ENCODE results near the gene P3H3. TPM values are rescaled to one million over a fixed set of nuclear protein-coding genes. Genes with fewer than 3 reads are reported as not detected.
A peak's percentile ranks its signal among the peaks of the same experiment; 100 is the strongest.

P3H3 gene
- polyA plus RNA-seq, 1 donor: 29.7 TPM

GRCh38 chr12:6807170-6807569 lies 21.0 kb upstream of the P3H3 start:
- no peak for DNase-seq

- no peak for DNase-seq
Observed at GRCh38 chr12:6809056-6809455, 19.2 kb upstream of the P3H3 start.

GRCh38 chr12:6810758-6811157 lies 17.4 kb upstream of the P3H3 start:
- DNase-seq: no peak

- DNase-seq: no peak
Observed at GRCh38 chr12:6813363-6813762, 14.8 kb upstream of the P3H3 start.

- DNase-seq: no peak
Observed at GRCh38 chr12:6816598-6816997, 11.6 kb upstream of the P3H3 start.

- no peak for DNase-seq
Observed at GRCh38 chr12:6817098-6817497, 11.1 kb upstream of the P3H3 start.

- no peak for DNase-seq
Observed at GRCh38 chr12:6817662-6818157, 10.5 kb upstream of the P3H3 start.

GRCh38 chr12:6818222-6818621 lies 10.0 kb upstream of the P3H3 start:
- DNase-seq: no peak

- DNase-seq: no peak
Observed at GRCh38 chr12:6818645-6819044, 9.6 kb upstream of the P3H3 start.

- no peak for DNase-seq
Observed at GRCh38 chr12:6819106-6820030, 8.8 kb upstream of the P3H3 start.

DNA sequence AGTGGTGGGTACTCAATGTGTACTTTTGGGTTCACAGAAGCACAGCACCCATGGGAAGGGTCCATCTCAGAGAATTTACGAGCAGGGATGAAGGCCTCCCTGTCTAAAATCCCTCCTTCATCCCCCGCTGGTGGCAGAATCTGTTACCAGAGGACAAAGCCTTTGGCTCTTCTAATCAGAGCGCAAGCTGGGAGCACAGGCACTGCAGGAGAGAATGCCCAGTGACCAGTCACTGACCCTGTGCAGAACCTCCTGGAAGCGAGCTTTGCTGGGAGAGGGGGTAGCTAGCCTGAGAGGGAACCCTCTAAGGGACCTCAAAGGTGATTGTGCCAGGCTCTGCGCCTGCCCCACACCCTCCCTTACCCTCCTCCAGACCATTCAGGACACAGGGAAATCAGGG lies 8.0 kb upstream of the P3H3 start:
- DNase-seq: no peak

DNA sequence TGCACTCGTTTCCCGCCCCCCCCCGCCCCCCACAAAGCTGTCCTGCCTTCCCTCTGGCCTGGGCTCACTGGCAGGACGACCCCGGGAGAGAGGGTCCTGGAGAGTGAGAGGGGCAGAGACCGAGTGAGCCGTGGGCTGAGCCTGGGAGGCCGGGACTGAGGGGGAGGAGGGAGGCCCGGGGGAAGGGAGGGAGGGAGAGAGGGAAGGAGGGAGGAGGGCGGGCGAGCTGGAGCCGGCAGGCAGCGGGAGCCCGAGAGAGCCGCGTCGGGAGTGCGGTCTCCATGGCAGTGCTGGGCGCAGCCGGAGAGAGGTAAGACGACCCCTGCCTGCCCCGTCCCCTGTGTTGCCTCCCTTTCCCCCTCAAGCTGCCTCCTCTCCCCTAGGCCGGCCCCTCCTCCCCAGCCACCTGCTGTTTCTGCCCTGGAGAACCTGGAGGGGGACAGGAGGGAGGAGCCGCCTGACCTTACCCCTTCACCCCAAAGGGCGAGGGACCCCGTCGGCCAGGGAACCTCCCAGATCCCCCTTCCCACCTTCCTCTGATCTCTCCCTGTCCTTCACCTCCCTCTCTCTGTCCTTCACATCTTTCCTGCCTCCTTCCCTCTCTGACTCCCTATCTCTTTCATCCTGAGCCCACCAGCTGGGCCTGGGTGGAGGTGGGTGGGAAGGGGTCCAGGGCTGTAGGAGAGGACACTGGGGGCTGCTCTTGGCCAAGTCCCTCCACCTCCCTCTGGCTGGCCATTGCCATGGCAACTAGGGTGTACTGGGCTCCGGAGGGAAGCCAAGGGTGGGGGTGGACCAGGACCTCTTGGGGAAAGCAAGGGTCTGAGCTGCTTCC lies 6.4 kb upstream of the P3H3 start, which contains the start of gene GPR162:
Gene GPR162, plus strand, starts transcription at position 231 of the 835 bp plus-strand sequence. CDS start 2,078 bp downstream, outside the sequence.
- DNase-seq: peak; percentile 78

DNA sequence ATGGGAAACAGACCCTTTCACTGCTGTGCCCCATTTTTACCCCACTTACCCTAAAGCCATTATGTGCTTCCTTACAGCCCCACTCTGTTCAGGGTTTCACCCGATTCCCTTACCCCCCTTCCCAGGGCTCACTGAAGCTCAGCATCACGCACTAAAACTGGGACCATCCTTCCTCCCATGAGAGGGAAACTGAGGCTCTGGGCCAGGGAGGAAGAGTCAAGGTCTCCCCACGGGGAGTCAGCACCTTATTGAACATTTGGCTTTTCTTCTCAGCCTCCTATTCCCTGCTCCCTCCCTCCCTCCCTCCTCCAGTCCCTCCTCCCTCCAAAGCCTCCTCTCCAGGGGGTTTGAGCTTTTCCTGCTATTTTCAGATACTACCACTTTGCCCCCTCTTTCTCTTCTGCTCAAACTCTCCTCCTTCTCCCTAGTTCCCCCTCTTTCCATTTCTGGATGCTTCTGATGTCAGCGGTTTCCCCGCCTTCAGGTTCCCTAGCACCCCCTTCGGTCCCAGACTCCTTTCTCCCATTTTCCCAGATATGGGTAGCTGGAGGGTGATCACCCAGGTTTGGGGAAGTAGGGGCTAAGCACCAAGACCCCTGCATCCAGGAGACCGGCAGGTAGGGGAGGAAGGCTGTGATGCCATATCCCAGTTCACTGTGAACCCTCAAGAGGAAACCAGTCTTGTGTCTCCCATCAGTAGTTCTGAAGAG lies 5.6 kb upstream of the P3H3 start:
- no peak for DNase-seq

DNA sequence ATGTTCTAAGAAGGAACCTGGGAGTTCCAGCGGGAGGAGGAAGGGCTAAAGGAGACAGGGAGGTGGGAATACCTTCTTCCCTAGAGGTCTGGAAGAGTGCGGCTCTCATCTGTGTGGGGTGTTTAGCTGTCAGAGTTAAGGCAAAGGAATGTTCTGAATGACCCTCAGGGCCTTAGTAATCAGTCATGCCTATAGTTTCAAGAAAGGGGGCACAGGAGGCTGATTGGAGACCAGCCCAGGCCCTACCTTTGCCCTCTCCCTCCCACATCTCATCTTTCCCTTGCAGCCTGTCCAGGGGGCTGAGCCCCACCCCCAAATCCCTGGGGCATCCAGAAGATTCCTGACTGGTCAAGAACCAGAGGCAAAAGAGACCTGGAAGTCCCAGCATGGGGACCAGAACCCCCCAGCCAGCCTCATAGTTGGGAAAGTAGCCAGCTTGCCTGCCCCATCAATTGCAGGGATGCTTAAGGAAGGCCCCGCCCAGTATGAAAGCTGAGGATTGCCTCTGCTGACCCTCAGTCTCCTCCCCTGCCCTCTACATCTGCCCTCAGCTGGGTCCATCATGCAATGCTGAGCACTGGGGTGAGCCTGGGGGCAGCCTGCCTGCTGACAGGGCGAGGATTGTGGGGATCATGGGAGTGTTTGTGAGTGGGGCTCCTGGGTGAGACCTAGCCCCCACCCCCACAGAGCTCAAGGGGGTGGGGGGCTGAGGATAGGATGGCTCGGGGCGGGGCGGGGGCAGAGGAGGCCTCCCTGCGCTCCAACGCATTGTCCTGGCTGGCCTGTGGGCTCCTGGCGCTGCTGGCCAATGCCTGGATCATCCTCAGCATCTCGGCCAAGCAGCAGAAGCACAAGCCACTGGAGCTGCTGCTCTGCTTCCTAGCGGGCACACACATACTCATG lies 4.8 kb upstream of the P3H3 start:
- no peak for DNase-seq

DNA sequence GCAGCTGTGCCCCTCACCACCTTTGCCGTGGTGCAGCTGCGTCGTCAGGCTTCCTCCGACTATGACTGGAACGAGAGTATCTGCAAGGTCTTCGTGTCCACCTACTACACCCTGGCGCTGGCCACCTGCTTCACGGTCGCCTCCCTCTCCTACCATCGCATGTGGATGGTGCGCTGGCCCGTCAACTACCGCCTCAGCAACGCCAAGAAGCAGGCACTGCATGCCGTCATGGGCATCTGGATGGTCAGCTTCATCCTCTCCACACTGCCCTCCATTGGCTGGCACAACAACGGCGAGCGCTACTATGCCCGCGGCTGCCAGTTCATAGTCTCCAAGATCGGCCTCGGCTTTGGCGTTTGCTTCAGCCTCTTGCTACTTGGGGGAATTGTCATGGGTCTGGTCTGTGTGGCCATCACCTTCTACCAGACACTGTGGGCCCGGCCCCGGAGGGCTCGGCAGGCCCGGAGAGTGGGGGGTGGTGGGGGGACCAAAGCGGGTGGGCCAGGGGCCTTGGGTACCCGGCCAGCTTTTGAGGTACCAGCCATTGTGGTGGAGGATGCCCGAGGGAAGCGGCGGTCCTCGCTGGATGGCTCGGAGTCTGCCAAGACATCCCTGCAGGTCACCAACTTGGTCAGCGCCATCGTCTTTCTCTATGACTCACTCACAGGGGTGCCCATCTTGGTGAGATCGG lies 4.0 kb upstream of the P3H3 start:
- DNase-seq: no peak

GRCh38 chr12:6824901-6825381 lies 3.3 kb upstream of the P3H3 start:
- no peak for DNase-seq

- DNase-seq: peak; percentile 90
Observed at GRCh38 chr12:6825398-6826124, 2.6 kb upstream of the P3H3 start.

DNA sequence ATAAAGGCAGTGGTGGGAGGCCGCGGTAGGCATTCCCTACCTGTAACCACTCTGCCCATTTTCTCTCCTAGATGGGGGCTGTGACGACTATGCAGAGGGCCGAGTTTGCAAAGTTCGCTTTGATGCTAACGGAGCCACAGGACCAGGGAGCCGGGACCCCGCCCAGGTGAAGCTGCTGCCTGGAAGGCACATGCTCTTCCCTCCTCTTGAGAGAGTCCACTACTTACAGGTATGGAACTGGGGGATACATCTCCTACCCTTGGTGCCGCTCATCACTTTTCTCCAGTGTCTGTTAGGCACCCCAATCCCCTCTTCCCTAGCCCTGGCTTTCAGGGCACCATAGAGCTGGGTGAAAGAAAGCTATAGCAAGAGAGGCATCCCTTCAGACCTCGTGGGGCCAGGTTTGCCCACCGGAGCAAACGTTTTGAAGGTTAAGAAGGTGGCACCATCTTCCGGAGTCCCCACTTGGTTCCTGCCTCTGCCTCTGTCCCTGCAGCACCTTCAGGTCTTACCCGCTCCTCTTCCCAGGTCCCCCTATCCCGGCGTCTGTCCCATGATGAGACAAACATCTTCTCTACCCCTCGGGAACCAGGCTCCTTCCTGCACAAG lies 2.0 kb upstream of the P3H3 start:
- no peak for DNase-seq

GRCh38 chr12:6826734-6827436 lies 1.3 kb upstream of the P3H3 start:
- no peak for DNase-seq
